NT2/D1 (cell line): ENCODE results near the gene MUC3A.

ENCODE experiments used
- DNase-seq: peaks from one replicate; pipeline ENCODE4 v3.0.0-alpha.2; 2011; ENCODE audit warnings: low read depth, low spot score
- H3K27me3 ChIP-seq: 2 replicates; pipeline ENCODE4 v1.6.0; 2011; ENCODE audit warnings: mild to moderate bottlenecking; ENCODE audit not compliant: insufficient read length, insufficient read depth
- H3K36me3 ChIP-seq: 2 replicates; pipeline ENCODE4 v1.6.1; 2011; ENCODE audit warnings: mild to moderate bottlenecking, low read length, mixed read lengths; ENCODE audit not compliant: insufficient read depth, insufficient read length
- H3K4me1 ChIP-seq: 2 replicates; pipeline ENCODE4 v1.5.1; 2011; ENCODE audit not compliant: insufficient read depth, insufficient read length
- H3K4me3 ChIP-seq: 2 replicates; pipeline ENCODE4 v1.5.1; 2011; ENCODE audit warnings: low read depth; ENCODE audit not compliant: insufficient read length
- H3K9ac ChIP-seq: 2 replicates; pipeline ENCODE4 v1.6.0; 2011; ENCODE audit warnings: low read depth; ENCODE audit not compliant: insufficient read length
- H3K9me3 ChIP-seq: 2 replicates; pipeline ENCODE4 v1.5.1; 2011; ENCODE audit warnings: mild to moderate bottlenecking, low read length; ENCODE audit not compliant: insufficient read depth
- SUZ12 ChIP-seq: IDR thresholded peaks from 2 replicates; pipeline ENCODE4 v1.6.1; 2011; ENCODE audit not compliant: insufficient read length, insufficient read depth; ENCODE audit errors: extremely low read depth
- YY1 ChIP-seq: IDR thresholded peaks from 2 replicates; pipeline ENCODE4 v1.6.1; 2011; ENCODE audit not compliant: insufficient read length, insufficient read depth
- ZNF274 ChIP-seq: IDR thresholded peaks from 2 replicates; pipeline ENCODE4 v1.6.1; 2011; ENCODE audit warnings: mild to moderate bottlenecking, low read depth, low read length

Gene MUC3A

DNA sequence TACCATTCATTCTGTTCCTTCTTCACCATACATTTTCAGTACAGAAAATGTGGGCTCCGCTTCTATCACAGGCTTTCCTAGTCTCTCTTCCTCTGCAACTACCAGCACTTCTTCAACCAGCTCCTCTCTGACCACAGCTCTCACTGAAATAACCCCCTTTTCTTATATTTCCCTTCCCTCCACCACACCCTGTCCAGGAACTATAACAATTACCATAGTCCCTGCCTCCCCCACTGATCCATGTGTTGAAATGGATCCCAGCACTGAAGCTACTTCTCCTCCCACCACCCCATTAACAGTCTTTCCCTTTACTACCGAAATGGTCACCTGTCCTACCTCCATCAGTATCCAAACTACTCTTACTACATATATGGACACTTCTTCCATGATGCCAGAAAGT, 10.6 kb downstream of the MUC3A start:
- H3K4me1 ChIP-seq, result peaks cover 6% of the 10 kb centered on the region
- no peaks in the 10 kb centered on the region for H3K36me3 ChIP-seq
- H3K27me3 ChIP-seq, result peaks cover 15% of the 10 kb centered on the region
- H3K9me3 ChIP-seq, result peaks cover 5% of the 10 kb centered on the region; the same call in 1 of the 2 replicates
- H3K4me3 ChIP-seq, result no peak overlapping the region
- TF ChIP-seq SUZ12, result no peak
- no peak for TF ChIP-seq ZNF274
- no peak for TF ChIP-seq YY1
- H3K9ac ChIP-seq, result no peak overlapping the region
- no peak for DNase-seq

DNA sequence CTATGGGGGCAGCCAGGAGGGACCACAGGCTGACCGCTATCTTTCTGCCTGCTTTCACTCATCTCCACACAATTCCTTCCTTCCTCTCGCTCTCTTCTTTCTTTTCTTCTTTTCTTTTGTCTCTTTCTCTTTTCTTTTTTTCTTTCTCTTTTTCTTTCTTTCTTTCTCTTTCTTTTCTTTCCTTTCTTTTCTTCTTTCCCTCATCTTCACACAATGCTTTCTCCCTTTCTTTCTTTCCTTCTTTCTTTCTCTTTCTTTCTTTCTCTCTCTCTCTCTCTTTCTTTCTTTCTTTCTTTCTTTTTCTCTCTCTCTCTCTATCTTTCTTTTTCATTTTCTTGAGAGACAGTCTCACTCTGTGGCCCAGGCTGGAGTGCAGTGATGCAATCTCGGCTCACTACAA, 13.2 kb downstream of the MUC3A start:
- DNase-seq, result no peak
- peaks cover 21% of the 10 kb centered on the region for H3K4me1 ChIP-seq
- peaks cover 31% of the 10 kb centered on the region for H3K27me3 ChIP-seq
- no peak overlapping the region for H3K4me3 ChIP-seq
- H3K9ac ChIP-seq, result no peak overlapping the region
- peaks cover 5% of the 10 kb centered on the region; the same call in 1 of the 2 replicates for H3K9me3 ChIP-seq
- no peaks in the 10 kb centered on the region for H3K36me3 ChIP-seq
- TF ChIP-seq ZNF274, result no peak
- no peak for TF ChIP-seq SUZ12
- no peak for TF ChIP-seq YY1

DNA sequence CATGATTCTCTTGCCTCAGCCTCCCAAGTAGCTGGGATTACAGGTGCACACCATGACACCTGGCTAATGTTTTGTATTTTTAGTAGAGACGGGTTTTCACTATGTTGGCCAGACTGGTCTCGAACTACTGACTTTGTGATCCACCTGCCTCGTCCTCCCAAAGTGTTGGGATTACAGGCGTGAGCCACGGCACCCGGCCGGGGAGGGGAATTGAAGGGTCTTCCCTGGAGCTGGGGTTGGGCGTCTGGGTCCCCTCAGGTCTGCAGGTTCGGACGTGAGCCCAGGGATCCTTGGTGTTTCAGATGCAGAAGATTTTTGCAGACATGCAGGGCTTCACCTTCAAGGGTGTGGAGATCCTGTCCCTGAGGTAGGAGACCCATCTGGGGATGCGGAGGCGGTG, 14.1 kb downstream of the MUC3A start:
- no peak overlapping the region for H3K9ac ChIP-seq
- TF ChIP-seq SUZ12 (no peak), YY1 (no peak), ZNF274 (no peak)
- H3K27me3 ChIP-seq, result peaks cover 31% of the 10 kb centered on the region
- no peak overlapping the region for H3K4me3 ChIP-seq
- no peaks in the 10 kb centered on the region for H3K9me3 ChIP-seq
- DNase-seq, result no peak
- peaks cover 22% of the 10 kb centered on the region for H3K4me1 ChIP-seq
- no peaks in the 10 kb centered on the region for H3K36me3 ChIP-seq

DNA sequence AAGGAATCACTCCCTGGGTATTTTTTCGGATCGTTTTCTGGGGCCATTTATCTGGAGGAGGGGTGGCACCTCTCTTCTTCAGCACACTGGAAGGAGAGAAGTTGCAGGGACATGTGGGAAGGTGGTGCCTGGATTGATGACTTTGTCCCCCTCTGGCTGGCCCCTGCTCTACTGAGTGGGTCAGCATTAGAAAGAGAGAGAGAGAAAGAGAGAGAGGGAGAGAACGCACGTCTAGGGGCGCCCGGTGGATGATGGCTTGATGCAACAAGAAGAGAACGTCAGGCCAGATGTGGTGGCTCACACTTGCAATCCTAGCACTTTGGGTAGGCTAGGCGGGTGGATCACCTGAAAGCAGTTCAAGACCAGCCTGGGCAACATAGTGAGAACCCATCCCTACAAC, 14.5 kb downstream of the MUC3A start:
- no peak for TF ChIP-seq YY1
- no peak for TF ChIP-seq ZNF274
- TF ChIP-seq SUZ12, result no peak
- Histone ChIP-seq H3K9me3 (no peaks in the 10 kb centered on the region), H3K27me3 (peaks cover 31% of the 10 kb centered on the region), H3K9ac (no peak overlapping the region), H3K36me3 (no peaks in the 10 kb centered on the region), H3K4me3 (no peak overlapping the region), H3K4me1 (peaks cover 24% of the 10 kb centered on the region)
- no peak for DNase-seq

DNA sequence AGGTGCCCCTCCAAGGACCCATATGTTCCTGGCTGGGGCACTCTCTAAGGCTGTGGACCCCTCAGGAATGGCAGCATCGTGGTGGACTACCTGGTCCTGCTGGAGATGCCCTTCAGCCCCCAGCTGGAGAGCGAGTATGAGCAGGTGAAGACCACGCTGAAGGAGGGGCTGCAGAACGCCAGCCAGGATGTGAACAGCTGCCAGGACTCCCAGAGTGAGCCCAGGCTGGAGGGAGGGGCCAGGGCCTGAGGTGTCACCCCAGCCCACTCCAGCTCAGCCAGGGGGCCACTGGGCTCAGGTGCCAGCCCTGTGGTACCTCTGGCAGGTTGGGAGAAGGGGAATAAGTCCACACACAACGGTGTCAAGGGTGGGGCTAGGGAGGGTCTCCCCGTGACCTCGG, 15.3 kb downstream of the MUC3A start:
- Histone ChIP-seq H3K9ac (no peak overlapping the region), H3K27me3 (peaks cover 31% of the 10 kb centered on the region), H3K36me3 (no peaks in the 10 kb centered on the region), H3K4me3 (no peak overlapping the region), H3K4me1 (peaks cover 26% of the 10 kb centered on the region), H3K9me3 (no peaks in the 10 kb centered on the region)
- DNase-seq, result no peak
- no peak for TF ChIP-seq ZNF274
- no peak for TF ChIP-seq SUZ12
- no peak for TF ChIP-seq YY1

DNA sequence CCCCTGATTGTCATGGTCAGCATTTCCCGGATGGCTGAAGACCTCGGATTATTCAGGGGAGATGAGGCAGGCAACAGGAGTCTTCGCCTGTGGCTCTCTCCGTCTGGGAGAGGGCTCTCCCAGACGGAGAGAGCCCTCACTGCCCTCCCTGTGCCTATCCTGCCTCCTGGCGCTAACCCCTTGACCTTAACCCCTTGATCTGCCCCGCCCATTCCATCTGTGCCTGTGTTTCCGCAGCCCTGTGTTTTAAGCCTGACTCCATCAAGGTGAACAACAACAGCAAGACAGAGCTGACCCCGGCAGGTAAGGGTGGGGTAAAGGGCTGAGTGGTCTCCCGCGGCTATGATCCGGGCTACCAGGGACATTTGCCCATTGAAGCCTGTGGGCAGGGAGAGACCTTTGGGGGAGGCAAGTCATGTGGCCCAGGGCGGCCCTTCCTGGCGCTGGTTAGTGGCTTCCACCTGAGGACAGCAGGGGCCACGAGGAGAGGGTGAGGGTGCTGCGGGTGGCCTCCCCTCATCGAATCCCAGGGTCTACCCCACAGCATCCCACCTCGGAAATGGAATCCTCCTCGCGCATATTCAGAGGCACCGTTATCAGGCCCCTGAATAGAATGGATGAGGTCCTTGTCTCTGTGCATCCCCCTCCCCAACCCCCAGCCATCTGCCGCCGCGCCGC, 15.8 kb downstream of the MUC3A start:
- peak overlapping the region; percentile 46 for H3K4me3 ChIP-seq
- TF ChIP-seq YY1 (no peak), SUZ12 (no peak), ZNF274 (no peak)
- H3K36me3 ChIP-seq, result no peaks in the 10 kb centered on the region
- peaks cover 26% of the 10 kb centered on the region for H3K4me1 ChIP-seq
- H3K9ac ChIP-seq, result peak overlapping the region; percentile 67
- no peak for DNase-seq
- no peaks in the 10 kb centered on the region for H3K9me3 ChIP-seq
- peaks cover 28% of the 10 kb centered on the region for H3K27me3 ChIP-seq

- Histone ChIP-seq H3K9me3 (no peaks in the 10 kb centered on the region), H3K9ac (peak overlapping the region; percentile 67), H3K4me3 (peak overlapping the region; percentile 46), H3K27me3 (peaks cover 27% of the 10 kb centered on the region), H3K4me1 (peaks cover 26% of the 10 kb centered on the region), H3K36me3 (no peaks in the 10 kb centered on the region)
- no peak for TF ChIP-seq YY1
- no peak for TF ChIP-seq ZNF274
- no peak for TF ChIP-seq SUZ12
- peak; percentile 97 for DNase-seq
These were observed 16.6 kb downstream of the MUC3A start for GRCh38 chr7:100965723-100966541.
